ENCODE data around the gene CLIC5.

GRCh38 chr6:45921691-45922281 lies 93.9 kb downstream of the CLIC5 start:
- TF ChIP-seq, protein P1, sequence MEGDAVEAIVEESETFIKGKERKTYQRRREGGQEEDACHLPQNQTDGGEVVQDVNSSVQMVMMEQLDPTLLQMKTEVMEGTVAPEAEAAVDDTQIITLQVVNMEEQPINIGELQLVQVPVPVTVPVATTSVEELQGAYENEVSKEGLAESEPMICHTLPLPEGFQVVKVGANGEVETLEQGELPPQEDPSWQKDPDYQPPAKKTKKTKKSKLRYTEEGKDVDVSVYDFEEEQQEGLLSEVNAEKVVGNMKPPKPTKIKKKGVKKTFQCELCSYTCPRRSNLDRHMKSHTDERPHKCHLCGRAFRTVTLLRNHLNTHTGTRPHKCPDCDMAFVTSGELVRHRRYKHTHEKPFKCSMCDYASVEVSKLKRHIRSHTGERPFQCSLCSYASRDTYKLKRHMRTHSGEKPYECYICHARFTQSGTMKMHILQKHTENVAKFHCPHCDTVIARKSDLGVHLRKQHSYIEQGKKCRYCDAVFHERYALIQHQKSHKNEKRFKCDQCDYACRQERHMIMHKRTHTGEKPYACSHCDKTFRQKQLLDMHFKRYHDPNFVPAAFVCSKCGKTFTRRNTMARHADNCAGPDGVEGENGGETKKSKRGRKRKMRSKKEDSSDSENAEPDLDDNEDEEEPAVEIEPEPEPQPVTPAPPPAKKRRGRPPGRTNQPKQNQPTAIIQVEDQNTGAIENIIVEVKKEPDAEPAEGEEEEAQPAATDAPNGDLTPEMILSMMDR (IDR thresholded peaks at IDR 0.05; ENCODE audit: insufficient read depth, low read depth, low read length): no peak
- TF ChIP-seq EZH2 (IDR thresholded peaks at IDR 0.05; ENCODE audit: insufficient read depth, low read length): no peak

Data from astrocyte (in vitro differentiated cells and primary cell).